K562 (cell line): Measurements from ENCODE around the gene GRIK5. TPM values are rescaled to one million over a fixed set of nuclear protein-coding genes. Genes with fewer than 3 reads are reported as not detected.

ENCODE experiments used
- ATAC-seq: fragments of 200-7000 bp; cut with Tn5 transposase; 3 replicates; pipeline ENCODE4 v1.9.1; 2020; ENCODE audit warnings: moderate library complexity
- BruUV-seq: library from RNA; stranded (reverse); fragments of 400-500 nt; replicated peaks from 2 replicates; lab custom pipeline; 2021; lab: Mats Ljungman, UMichigan
- CTCF ChIA-PET: fragments of 300-600 bp; formaldehyde crosslinking; extraction: SDS; loops from one replicate; lab custom pipeline; 2021; ENCODE audit warnings: low intra/inter-chr PET ratio; lab: Yijun Ruan, JAX
- POLR2A ChIA-PET: fragments of 300-600, 350-650 bp; sonication (Branson Sonifier 250); formaldehyde crosslinking; extraction: SDS; loops from one replicate; lab custom pipeline; 2021; ENCODE audit warnings: antibody characterized with exemption, inconsistent platforms; lab: Yijun Ruan, JAX
- DNase-seq, 4 experiments: peaks; one replicate each; pipeline versions ENCODE4 v3.0.0 to v3.0.0-alpha.2; 2011 to 2018; ENCODE audit warnings: low spot score in 3 of 4, mixed read lengths in 3 of 4; ENCODE audit errors: extremely low read depth in 1 of 4
- FAIRE-seq: peaks from 2 replicates; lab custom pipeline; 2011; peaks lifted over from hg19 to GRCh38; lab: Jason Lieb, UNC
- H2AFZ ChIP-seq: 2 replicates; pipeline ENCODE4 v1.6.0; 2011; ENCODE audit warnings: low read depth, low read length, control low read depth, inconsistent platforms
- H3K27ac ChIP-seq: fragments of 200-600 bp; 3 replicates; pipeline ENCODE4 v1.8.0; 2011; ENCODE audit warnings: low read depth, mild to moderate bottlenecking, control low read depth, inconsistent platforms, low read length, moderate library complexity, mixed read lengths; ENCODE audit errors: extremely low read depth
- H3K27me3 ChIP-seq, 2 experiments: fragments of 300-600 bp in 1 of 2; 2 replicates in 1 of 2; 3 replicates in 1 of 2; pipeline versions ENCODE4 v1.6.0 to v1.8.0; 2011; ENCODE audit warnings: inconsistent platforms in 2 of 2, low read length in 2 of 2, mild to moderate bottlenecking in 1 of 2, mixed read lengths in 1 of 2, moderate library complexity in 1 of 2; ENCODE audit not compliant: control insufficient read depth in 2 of 2, insufficient read depth in 2 of 2
- H3K36me3 ChIP-seq: fragments of 300-600 bp; 3 replicates; pipeline ENCODE4 v1.8.0; 2011; ENCODE audit warnings: mild to moderate bottlenecking, low read length, inconsistent platforms; ENCODE audit not compliant: control insufficient read depth, insufficient read depth
- H3K4me1 ChIP-seq, 2 experiments: fragments of 200-600 bp in 1 of 2; replicated peaks in 1 of 2; 2 replicates in 1 of 2; 3 replicates in 1 of 2; pipeline versions ENCODE4 v1.5.1 to v1.8.0; 2011; ENCODE audit warnings: inconsistent platforms in 2 of 2, low read length in 2 of 2, mild to moderate bottlenecking in 1 of 2, mixed read lengths in 1 of 2, moderate library complexity in 1 of 2; ENCODE audit not compliant: control insufficient read depth in 2 of 2, insufficient read depth in 2 of 2
- H3K4me2 ChIP-seq: 2 replicates; pipeline ENCODE4 v1.6.1; 2011; ENCODE audit warnings: low read length, control low read depth, inconsistent platforms, mixed read lengths; ENCODE audit not compliant: insufficient read depth
- H3K4me3 ChIP-seq: fragments of 200-600 bp; sonication (generic), shearing (Covaris generic); 2 replicates; pipeline ENCODE4 v1.5.1; 2016; ENCODE audit warnings: control low read depth, inconsistent platforms
- H3K79me2 ChIP-seq: fragments of 200-600 bp; 3 replicates; pipeline ENCODE4 v1.8.0; 2011; ENCODE audit warnings: low read length, inconsistent platforms; ENCODE audit not compliant: control insufficient read depth, insufficient read depth
- H3K9ac ChIP-seq, 2 experiments: 2 replicates each; pipeline versions ENCODE4 v1.6.0 to v1.6.1; 2011; ENCODE audit warnings: low read depth in 2 of 2, low read length in 2 of 2, control low read depth in 1 of 2, inconsistent platforms in 1 of 2, mild to moderate bottlenecking in 1 of 2, mixed read lengths in 1 of 2; ENCODE audit not compliant: insufficient read depth in 1 of 2
- H3K9me1 ChIP-seq: one replicate; pipeline ENCODE4 v1.6.0; 2011; ENCODE audit warnings: inconsistent platforms, mild to moderate bottlenecking, low read length, moderate library complexity; ENCODE audit not compliant: control insufficient read depth, insufficient read depth
- H3K9me3 ChIP-seq: replicated peaks from 2 replicates; pipeline ENCODE4 v1.5.1; 2011; ENCODE audit warnings: low read depth, low read length, inconsistent platforms; ENCODE audit not compliant: control insufficient read depth, insufficient read depth
- H4K20me1 ChIP-seq: replicated peaks from 2 replicates; pipeline ENCODE4 v1.6.1; 2011; ENCODE audit warnings: low read length, inconsistent platforms, mixed read lengths; ENCODE audit not compliant: control insufficient read depth, insufficient read depth
- CEBPB ChIP-seq: fragments of 450-650 bp; IDR thresholded peaks from 2 replicates; pipeline ENCODE4 v1.6.1; 2016; ENCODE audit warnings: missing genetic modification characterization, missing compliant biosample characterization
- ETV6 ChIP-seq, 3 experiments: fragments of 150-350 bp in 1 of 3; sonication (generic) in 1 of 3; formaldehyde crosslinking in 1 of 3; IDR thresholded peaks; 2 replicates each; pipeline versions ENCODE4 v1.6.1 to v1.8.0; 2014 to 2022; ENCODE audit warnings: borderline replicate concordance in 2 of 3, low read depth in 2 of 3, antibody characterized with exemption in 1 of 3, low read length in 1 of 3, mild to moderate bottlenecking in 1 of 3, missing genetic modification reagents in 1 of 3
- MYNN ChIP-seq, 2 experiments: sonication (generic); formaldehyde crosslinking in 1 of 2; IDR thresholded peaks; 2 replicates each; pipeline versions ENCODE4 v1.5.0 to v1.6.1; 2016 to 2020; ENCODE audit warnings: antibody characterized with exemption in 1 of 2, missing genetic modification reagents in 1 of 2
- PCBP1 ChIP-seq: fragments of 200-400 bp; formaldehyde crosslinking; IDR thresholded peaks from 2 replicates; pipeline ENCODE4 v1.6.1; 2018; ENCODE audit warnings: mild to moderate bottlenecking, low read depth, low read length; ENCODE audit not compliant: poor library complexity, severe bottlenecking
- ZNF140 ChIP-seq: fragments of 250-450 bp; sonication (Bioruptor Pico); IDR thresholded peaks from 2 replicates; pipeline ENCODE4 v1.8.0; 2021; ENCODE audit warnings: moderate library complexity, mild to moderate bottlenecking, inconsistent platforms
- ZNF384 ChIP-seq: IDR thresholded peaks from 2 replicates; pipeline ENCODE4 v1.6.1; 2012; ENCODE audit warnings: low read depth, low read length, improper control_type of control experiment
- WGBS: fragments of 100-300 bp; shearing (Covaris generic); methylation state at CpG from one replicate; pipeline ENCODE4 v1.1.6; 2016; ENCODE audit warnings: low coverage, mixed read lengths; ENCODE audit not compliant: insufficient coverage; ENCODE audit errors: missing lambda C conversion rate; 5-methylcytosine and 5-hydroxymethylcytosine counted together
- in situ Hi-C: fragments of 300-500 bp; cut with MboI; formaldehyde crosslinking; loops from 4 replicates; pipeline ENCODE4 v1.15.0; 2018; ENCODE audit warnings: inconsistent platforms, mixed read lengths
- intact Hi-C: fragments of 100-400 bp; cut with micrococcal nuclease; formaldehyde crosslinking; loops from 2 replicates; pipeline ENCODE4 v1.14.2; 2022
- polyA plus RNA-seq, 8 experiments: library from polyadenylated mRNA; depleted of rRNA in 4 of 8; stranded (reverse) in 5 of 8; unstranded in 3 of 8; fragments of >200 nt; fragmentation: Nextera tagmentation in 2 of 8; fragmentation: Illumina TruSeq in 1 of 8; extraction: Ambion mirVana in 2 of 8; extraction: Trizol in 1 of 8; gene quantifications; 2 replicates each; pipeline versions ENCODE4 v1.2.1 to v1.2.3, GENCODE V29; 2011 to 2014; ENCODE audit warnings: inconsistent platforms in 1 of 8, missing spikeins in 1 of 8
- total RNA-seq, 7 experiments: library from RNA; depleted of rRNA in 6 of 7; stranded (reverse); fragments of >200 nt in 6 of 7; fragmentation: Illumina TruSeq in 2 of 7; extraction: Trizol in 2 of 7; gene quantifications; 2 replicates each; pipeline versions ENCODE4 v1.2.1 to v1.2.3, GENCODE V29; 2011 to 2021; ENCODE audit warnings: low replicate concordance in 1 of 7
- TF ChIP-seq, protein P1 (sequence below): IDR thresholded peaks from 2 replicates; pipeline ENCODE4 v1.6.1; 2012; ENCODE audit warnings: low read depth, low read length, improper control_type of control experiment, borderline replicate concordance
- TF ChIP-seq, protein P2 (sequence below): sonication (generic); formaldehyde crosslinking; IDR thresholded peaks from 2 replicates; pipeline ENCODE4 v1.8.0; 2023; ENCODE audit warnings: missing genetic modification reagents, mild to moderate bottlenecking, borderline replicate concordance
- TF ChIP-seq, protein P3 (sequence below): fragments of 250-450 bp; sonication (Bioruptor Pico); IDR thresholded peaks from 2 replicates; pipeline ENCODE4 v1.8.0; 2021; ENCODE audit warnings: moderate library complexity, mild to moderate bottlenecking, inconsistent platforms

The GRIK5 gene
- total and polyA plus RNA-seq, 9 of the 15 experiments (the other 6 are each of a cell fraction or from before 2014, with no cell fraction given): 0.04 to 0.55 (median 0.27) TPM; not detected in 2

DNA sequence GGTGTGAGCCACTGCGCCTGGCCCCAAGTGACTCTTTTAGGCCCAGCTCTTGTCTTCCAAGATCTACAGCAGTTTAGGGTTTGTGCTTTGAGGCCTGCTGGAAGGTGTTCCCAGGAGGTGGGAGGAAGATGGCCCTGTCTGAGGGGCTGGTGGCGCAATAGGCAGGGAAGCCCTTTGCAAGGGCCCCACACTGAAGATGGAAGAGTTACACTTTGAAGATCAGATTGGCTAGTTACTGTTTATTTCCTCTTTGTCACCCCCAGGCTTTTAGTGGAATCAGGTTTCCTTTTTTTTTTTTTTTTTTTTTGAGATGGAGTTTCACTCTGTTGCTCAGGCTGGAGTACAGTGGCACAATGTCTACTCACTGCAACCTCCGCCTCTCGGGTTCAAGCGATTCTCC lies 109.0 kb downstream of the GRIK5 start:
- no peak for ATAC-seq
- no peak for FAIRE-seq
- no peak for DNase-seq
- no peak overlapping the region for H3K4me2 ChIP-seq
- intact Hi-C loops (no loop called here), in situ Hi-C loops (no loop called here)
- no peaks in the 10 kb centered on the region for H3K9me3 ChIP-seq
- no peak overlapping the region for H3K27ac ChIP-seq
- CTCF ChIA-PET: no interaction called here
- H3K9ac ChIP-seq: no peak overlapping the region
- WGBS: 80% methylated on average over 5 of the region's 5 CpGs
- H3K27me3 ChIP-seq: peaks cover 2 to 5% of the 10 kb centered on the region in 2 experiments; a peak in 3 of 5 replicates
- no peaks in the 10 kb centered on the region for H3K79me2 ChIP-seq
- TF ChIP-seq ETV6 (IDR thresholded peaks at IDR 0.05; ENCODE audit: borderline replicate concordance in 1 of 2, low read depth in 2 of 2, low read length in 1 of 2): no peak
- no peak for TF ChIP-seq ETV6 (CRISPR knock-in tag; IDR thresholded peaks at IDR 0.05; ENCODE audit: borderline replicate concordance)
- TF ChIP-seq, protein P1, sequence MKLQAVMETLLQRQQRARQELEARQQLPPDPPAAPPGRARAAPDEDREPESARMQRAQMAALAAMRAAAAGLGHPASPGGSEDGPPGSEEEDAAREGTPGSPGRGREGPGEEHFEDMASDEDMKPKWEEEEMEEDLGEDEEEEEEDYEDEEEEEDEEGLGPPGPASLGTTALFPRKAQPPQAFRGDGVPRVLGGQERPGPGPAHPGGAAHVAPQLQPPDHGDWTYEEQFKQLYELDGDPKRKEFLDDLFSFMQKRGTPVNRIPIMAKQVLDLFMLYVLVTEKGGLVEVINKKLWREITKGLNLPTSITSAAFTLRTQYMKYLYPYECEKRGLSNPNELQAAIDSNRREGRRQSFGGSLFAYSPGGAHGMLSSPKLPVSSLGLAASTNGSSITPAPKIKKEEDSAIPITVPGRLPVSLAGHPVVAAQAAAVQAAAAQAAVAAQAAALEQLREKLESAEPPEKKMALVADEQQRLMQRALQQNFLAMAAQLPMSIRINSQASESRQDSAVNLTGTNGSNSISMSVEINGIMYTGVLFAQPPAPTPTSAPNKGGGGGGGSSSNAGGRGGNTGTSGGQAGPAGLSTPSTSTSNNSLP: no peak
- peak; percentile 84 for TF ChIP-seq CEBPB (tag)
- no peak for TF ChIP-seq MYNN (IDR thresholded peaks at IDR 0.05)
- TF ChIP-seq MYNN (CRISPR knock-in tag; IDR thresholded peaks at IDR 0.05): no peak
- TF ChIP-seq ZNF140: no peak
- TF ChIP-seq, protein P2, sequence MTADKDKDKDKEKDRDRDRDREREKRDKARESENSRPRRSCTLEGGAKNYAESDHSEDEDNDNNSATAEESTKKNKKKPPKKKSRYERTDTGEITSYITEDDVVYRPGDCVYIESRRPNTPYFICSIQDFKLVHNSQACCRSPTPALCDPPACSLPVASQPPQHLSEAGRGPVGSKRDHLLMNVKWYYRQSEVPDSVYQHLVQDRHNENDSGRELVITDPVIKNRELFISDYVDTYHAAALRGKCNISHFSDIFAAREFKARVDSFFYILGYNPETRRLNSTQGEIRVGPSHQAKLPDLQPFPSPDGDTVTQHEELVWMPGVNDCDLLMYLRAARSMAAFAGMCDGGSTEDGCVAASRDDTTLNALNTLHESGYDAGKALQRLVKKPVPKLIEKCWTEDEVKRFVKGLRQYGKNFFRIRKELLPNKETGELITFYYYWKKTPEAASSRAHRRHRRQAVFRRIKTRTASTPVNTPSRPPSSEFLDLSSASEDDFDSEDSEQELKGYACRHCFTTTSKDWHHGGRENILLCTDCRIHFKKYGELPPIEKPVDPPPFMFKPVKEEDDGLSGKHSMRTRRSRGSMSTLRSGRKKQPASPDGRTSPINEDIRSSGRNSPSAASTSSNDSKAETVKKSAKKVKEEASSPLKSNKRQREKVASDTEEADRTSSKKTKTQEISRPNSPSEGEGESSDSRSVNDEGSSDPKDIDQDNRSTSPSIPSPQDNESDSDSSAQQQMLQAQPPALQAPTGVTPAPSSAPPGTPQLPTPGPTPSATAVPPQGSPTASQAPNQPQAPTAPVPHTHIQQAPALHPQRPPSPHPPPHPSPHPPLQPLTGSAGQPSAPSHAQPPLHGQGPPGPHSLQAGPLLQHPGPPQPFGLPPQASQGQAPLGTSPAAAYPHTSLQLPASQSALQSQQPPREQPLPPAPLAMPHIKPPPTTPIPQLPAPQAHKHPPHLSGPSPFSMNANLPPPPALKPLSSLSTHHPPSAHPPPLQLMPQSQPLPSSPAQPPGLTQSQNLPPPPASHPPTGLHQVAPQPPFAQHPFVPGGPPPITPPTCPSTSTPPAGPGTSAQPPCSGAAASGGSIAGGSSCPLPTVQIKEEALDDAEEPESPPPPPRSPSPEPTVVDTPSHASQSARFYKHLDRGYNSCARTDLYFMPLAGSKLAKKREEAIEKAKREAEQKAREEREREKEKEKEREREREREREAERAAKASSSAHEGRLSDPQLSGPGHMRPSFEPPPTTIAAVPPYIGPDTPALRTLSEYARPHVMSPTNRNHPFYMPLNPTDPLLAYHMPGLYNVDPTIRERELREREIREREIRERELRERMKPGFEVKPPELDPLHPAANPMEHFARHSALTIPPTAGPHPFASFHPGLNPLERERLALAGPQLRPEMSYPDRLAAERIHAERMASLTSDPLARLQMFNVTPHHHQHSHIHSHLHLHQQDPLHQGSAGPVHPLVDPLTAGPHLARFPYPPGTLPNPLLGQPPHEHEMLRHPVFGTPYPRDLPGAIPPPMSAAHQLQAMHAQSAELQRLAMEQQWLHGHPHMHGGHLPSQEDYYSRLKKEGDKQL (CRISPR knock-in tag): no peak
- TF ChIP-seq PCBP1: no peak
- TF ChIP-seq, protein P3, sequence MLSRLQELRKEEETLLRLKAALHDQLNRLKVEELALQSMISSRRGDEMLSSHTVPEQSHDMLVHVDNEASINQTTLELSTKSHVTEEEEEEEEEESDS (CRISPR knock-in tag): no peak
- 0 out of 2 replicates have a peak, but pooled peaks have one; percentile 41 for TF ChIP-seq ZNF384
- H3K36me3 ChIP-seq: no peaks in the 10 kb centered on the region
- POLR2A ChIA-PET: interaction anchor here (0.6 kb wide), 1 partner anchor 101 kb away, joined by 3 read pairs; no protein-coding TSS in a partner anchor
- no peak overlapping the region for H2AFZ ChIP-seq
- H4K20me1 ChIP-seq: no peaks in the 10 kb centered on the region
- H3K9me1 ChIP-seq: no peaks in the 10 kb centered on the region
- H3K4me3 ChIP-seq: no peak overlapping the region
- BruUV-seq: no TSS peak
- peaks cover 8 to 31% of the 10 kb centered on the region in 2 experiments; a peak in 4 of 5 replicates for H3K4me1 ChIP-seq
